Transverse colon (tissue), 4 donors: ENCODE measurements around the gene ARAP1. TPM values are rescaled to one million over a fixed set of nuclear protein-coding genes. Genes with fewer than 3 reads are reported as not detected.

Experiments used
- DNase-seq: peaks from one replicate; pipeline ENCODE4 v3.0.0-alpha.2; 2019
- H3K27ac ChIP-seq, 4 donors: fragments of 200-600 bp; sonication (generic); 2 replicates each; pipeline ENCODE4 v1.5.1; 2016 to 2018; ENCODE audit warnings: inconsistent platforms in 4 of 4
- H3K27me3 ChIP-seq: fragments of 200-600 bp; sonication (generic); 2 replicates; pipeline ENCODE4 v1.5.1; 2017; ENCODE audit warnings: inconsistent platforms
- H3K36me3 ChIP-seq, 4 donors: fragments of 200-600 bp; sonication (generic); 2 replicates each; pipeline ENCODE4 v1.5.1; 2017 to 2019; ENCODE audit warnings: inconsistent platforms in 4 of 4
- H3K4me1 ChIP-seq, 4 donors: fragments of 200-600 bp; sonication (generic); 2 replicates each; pipeline ENCODE4 v1.5.1; 2017 to 2020; ENCODE audit warnings: inconsistent platforms in 4 of 4
- H3K4me3 ChIP-seq, 4 donors: fragments of 200-600 bp; sonication (generic); 1 replicate in 1 of 4; 2 replicates in 3 of 4; pipeline versions ENCODE4 v1.5.1 to v1.6.1; 2017 to 2019; ENCODE audit warnings: inconsistent platforms in 4 of 4
- H3K9me3 ChIP-seq, 2 donors: fragments of 200-600 bp; sonication (generic); 2 replicates each; pipeline ENCODE4 v1.5.1; 2017 to 2019; ENCODE audit warnings: inconsistent platforms in 2 of 2
- EP300 ChIP-seq: sonication (generic); formaldehyde crosslinking; IDR thresholded peaks from one replicate; pipeline ENCODE4 v1.6.1; 2017; ENCODE audit warnings: antibody characterized with exemption, low read depth
- POLR2A ChIP-seq: fragments of 450-650 bp; IDR thresholded peaks from one replicate; pipeline ENCODE4 v1.6.1; 2016; ENCODE audit warnings: antibody characterized with exemption, mild to moderate bottlenecking, moderate library complexity
- POLR2AphosphoS5 ChIP-seq, 3 donors: sonication (generic); formaldehyde crosslinking; IDR thresholded peaks; one replicate each; pipeline ENCODE4 v1.6.1; 2016; ENCODE audit warnings: antibody characterized with exemption in 3 of 3
- WGBS, 2 donors: methylation state at CpG; one replicate each; pipeline ENCODE4 v1.1.5; 2018; ENCODE audit warnings: low coverage in 1 of 2; 5-methylcytosine and 5-hydroxymethylcytosine counted together
- in situ Hi-C, 4 donors: fragments of 200-750 bp; cut with MboI; loops; one replicate each; pipeline versions ENCODE4 v1.15.0 to v1.15.1; 2017; ENCODE audit warnings: low sequenced_read_pairs in 3 of 4, low pct_ligation_motif_present in 1 of 4, low pct_unique_long_range_greater_than_20kb in 1 of 4
- intact Hi-C: fragments of 100-400 bp; cut with DNase I; formaldehyde crosslinking; loops from one replicate; pipeline ENCODE4 v1.15.1; 2023; ENCODE audit warnings: low total_unique reads
- total RNA-seq, 4 donors: library from RNA; depleted of rRNA; stranded (reverse); fragments of >200 nt; gene quantifications; one replicate each; pipeline ENCODE4 v1.1.0, GENCODE V29; 2016
- TF ChIP-seq, protein P1 (sequence below), 5 experiments: fragments of 200-600 bp in 3 of 5; fragments of 450-650 bp in 2 of 5; sonication (generic) in 3 of 5; IDR thresholded peaks; 1 replicate in 2 of 5; 2 replicates in 3 of 5; pipeline ENCODE4 v1.5.1; 2016 to 2017; ENCODE audit warnings: antibody characterized with exemption in 5 of 5, inconsistent platforms in 3 of 5, mild to moderate bottlenecking in 2 of 5, moderate library complexity in 1 of 5

Gene ARAP1
- total RNA-seq, 4 donors from 2014 or later, result 99.4 to 233 (median 108) TPM

DNA sequence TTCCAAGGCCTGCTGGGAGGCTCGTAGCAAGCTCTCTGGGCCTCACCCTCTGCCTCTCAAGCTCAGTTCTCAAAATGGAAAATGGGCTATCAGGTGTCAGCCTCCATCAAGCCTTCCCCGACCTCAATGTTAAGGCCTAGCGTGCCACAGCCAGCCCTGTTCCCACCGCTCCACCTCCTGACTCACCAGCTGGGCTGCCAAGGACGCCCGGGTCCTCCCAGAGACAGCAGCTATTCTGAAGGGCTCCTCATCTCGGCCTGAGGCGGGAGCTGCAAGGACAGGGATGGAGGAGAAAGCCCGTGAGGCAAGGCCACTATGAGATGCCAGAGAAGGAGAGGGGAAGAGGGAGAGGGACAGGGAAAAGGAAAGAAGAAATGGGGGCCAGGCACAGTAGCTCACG, 19.9 kb downstream of the ARAP1 start:
- no peak for DNase-seq
- in situ Hi-C loops, result no loop called here
- intact Hi-C loops, result no loop called here
- Histone ChIP-seq H3K27ac (no peak overlapping the region), H3K4me1 (peaks cover 4 to 18% (median 8%) of the 10 kb centered on the region in 4 donors), H3K4me3 (no peak overlapping the region), H3K9me3 (no peaks in the 10 kb centered on the region), H3K27me3 (no peaks in the 10 kb centered on the region), H3K36me3 (no peaks in the 10 kb centered on the region)
- 75 to 91% methylated on average over 5 to 10 of the region's 10 CpGs for WGBS, 2 donors
- TF ChIP-seq POLR2AphosphoS5 (IDR thresholded peaks at IDR 0.05), result no peak
- TF ChIP-seq, protein P1, sequence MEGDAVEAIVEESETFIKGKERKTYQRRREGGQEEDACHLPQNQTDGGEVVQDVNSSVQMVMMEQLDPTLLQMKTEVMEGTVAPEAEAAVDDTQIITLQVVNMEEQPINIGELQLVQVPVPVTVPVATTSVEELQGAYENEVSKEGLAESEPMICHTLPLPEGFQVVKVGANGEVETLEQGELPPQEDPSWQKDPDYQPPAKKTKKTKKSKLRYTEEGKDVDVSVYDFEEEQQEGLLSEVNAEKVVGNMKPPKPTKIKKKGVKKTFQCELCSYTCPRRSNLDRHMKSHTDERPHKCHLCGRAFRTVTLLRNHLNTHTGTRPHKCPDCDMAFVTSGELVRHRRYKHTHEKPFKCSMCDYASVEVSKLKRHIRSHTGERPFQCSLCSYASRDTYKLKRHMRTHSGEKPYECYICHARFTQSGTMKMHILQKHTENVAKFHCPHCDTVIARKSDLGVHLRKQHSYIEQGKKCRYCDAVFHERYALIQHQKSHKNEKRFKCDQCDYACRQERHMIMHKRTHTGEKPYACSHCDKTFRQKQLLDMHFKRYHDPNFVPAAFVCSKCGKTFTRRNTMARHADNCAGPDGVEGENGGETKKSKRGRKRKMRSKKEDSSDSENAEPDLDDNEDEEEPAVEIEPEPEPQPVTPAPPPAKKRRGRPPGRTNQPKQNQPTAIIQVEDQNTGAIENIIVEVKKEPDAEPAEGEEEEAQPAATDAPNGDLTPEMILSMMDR (IDR thresholded peaks at IDR 0.05), result no peak

DNA sequence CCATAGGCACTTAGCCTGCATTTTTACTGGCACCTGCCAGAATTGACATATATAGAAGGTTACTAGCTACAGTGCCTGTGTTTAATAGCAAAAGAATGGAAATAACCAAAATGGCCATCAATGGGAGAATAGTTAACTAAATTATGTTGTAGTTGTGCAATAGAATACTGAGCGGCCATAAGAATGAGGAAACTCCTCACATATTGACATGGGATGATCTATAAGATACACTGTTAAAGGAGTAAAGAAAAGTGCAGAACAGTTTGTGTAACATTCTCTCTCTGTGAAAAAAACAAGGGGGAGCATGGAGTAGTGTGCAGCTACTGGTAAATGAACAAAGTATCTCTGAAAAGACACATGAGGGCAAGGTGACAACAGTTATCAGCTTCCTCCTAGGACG, 21.5 kb downstream of the ARAP1 start:
- H3K27me3 ChIP-seq, result no peaks in the 10 kb centered on the region
- H3K4me1 ChIP-seq, result peaks cover 0 to 5% (median 2%) of the 10 kb centered on the region in 4 donors
- no peak for DNase-seq
- H3K36me3 ChIP-seq, result no peaks in the 10 kb centered on the region
- 70 to 75% methylated on average over 2 of the region's 2 CpGs for WGBS, 2 donors
- no peak overlapping the region for H3K27ac ChIP-seq
- no peak overlapping the region for H3K4me3 ChIP-seq
- TF ChIP-seq EP300, result no peak
- in situ Hi-C loops (no loop called here), intact Hi-C loops (no loop called here)
- no peaks in the 10 kb centered on the region for H3K9me3 ChIP-seq

DNA sequence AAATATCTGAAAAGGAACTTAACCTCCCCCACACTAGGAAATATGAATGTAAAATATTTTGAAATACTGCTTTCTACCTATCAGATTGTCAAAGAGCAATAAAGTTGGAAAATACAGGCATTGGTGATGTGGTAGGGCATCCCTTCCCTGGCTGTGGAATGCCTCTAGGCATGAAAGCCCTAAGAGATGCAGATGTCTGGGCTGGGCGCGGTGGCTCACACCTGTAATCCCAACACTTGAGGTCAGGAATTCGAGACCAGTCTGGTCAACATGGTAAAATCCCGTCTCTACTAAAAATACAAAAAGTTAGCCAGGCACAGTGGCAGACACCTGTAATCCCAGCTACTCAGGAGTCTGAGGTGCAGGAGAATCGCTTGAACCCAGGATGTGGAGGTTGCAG, 22.0 kb downstream of the ARAP1 start:
- H3K27ac ChIP-seq, result no peak overlapping the region
- intact Hi-C loops, result no loop called here
- H3K9me3 ChIP-seq, result no peaks in the 10 kb centered on the region
- in situ Hi-C loops, result no loop called here
- no peaks in the 10 kb centered on the region for H3K27me3 ChIP-seq
- peaks cover 0 to 9% (median under 1%) of the 10 kb centered on the region in 4 donors for H3K4me1 ChIP-seq
- no peaks in the 10 kb centered on the region for H3K36me3 ChIP-seq
- DNase-seq, result no peak
- H3K4me3 ChIP-seq, result no peak overlapping the region
- WGBS, 2 donors, result 84 to 94% methylated on average over 3 to 5 of the region's 5 CpGs
- no peak for TF ChIP-seq EP300
- TF ChIP-seq, protein P1 (IDR thresholded peaks at IDR 0.05), result no peak
- TF ChIP-seq POLR2AphosphoS5 (IDR thresholded peaks at IDR 0.05), result no peak
- TF ChIP-seq POLR2A, result no peak

DNA sequence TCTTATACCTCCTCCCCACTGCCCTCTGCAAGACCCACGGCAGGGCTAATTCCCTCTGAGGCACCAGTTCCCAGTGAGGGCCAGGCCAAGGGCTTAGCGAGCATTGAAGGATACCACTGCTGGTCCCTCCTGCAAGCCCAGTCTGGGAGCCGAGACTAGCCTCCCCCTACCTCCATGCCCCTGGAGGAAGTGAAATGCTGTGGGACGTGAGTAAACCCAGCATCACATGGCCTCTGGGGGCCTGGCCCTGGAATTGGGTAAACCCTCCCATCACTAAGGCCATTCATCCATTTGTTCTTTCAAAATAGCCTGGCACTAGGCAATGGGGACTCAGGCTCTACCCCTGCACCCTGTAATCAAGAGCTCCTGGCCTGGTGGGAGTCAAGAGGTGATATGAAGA, 24.7 kb downstream of the ARAP1 start:
- no peak overlapping the region for H3K4me3 ChIP-seq
- DNase-seq, result no peak
- in situ Hi-C loops, result loop anchor here (5.0 to 10.0 kb wide), 3 partner anchors 67 to 447 kb away; partner anchors contain the start of gene STARD10 (in 3 of the 4)
- H3K27me3 ChIP-seq, result no peaks in the 10 kb centered on the region
- peaks cover 5 to 13% (median 6%) of the 10 kb centered on the region in 4 donors for H3K4me1 ChIP-seq
- TF ChIP-seq, protein P1 (IDR thresholded peaks at IDR 0.05), result no peak
- TF ChIP-seq POLR2AphosphoS5 (IDR thresholded peaks at IDR 0.05), result no peak
- no peak for TF ChIP-seq POLR2A
- TF ChIP-seq EP300, result no peak
- WGBS, 2 donors, result 75% methylated on average over 4 of the region's 4 CpGs; no CpG with 5 or more reads in 1 of the 2 donors
- no peaks in the 10 kb centered on the region for H3K36me3 ChIP-seq
- no peak overlapping the region for H3K27ac ChIP-seq
- no peaks in the 10 kb centered on the region for H3K9me3 ChIP-seq
- intact Hi-C loops, result loop anchor here (5.0 kb wide), 1 partner anchor 65 kb away; the partner anchor contains the start of gene STARD10
